ENCODE data around the gene CNGB1. TPM values are rescaled to one million over a fixed set of nuclear protein-coding genes. Genes with fewer than 3 reads are reported as not detected.
"Not testable (repeated sequence)": the region's sequence is repeated elsewhere in the genome, so short reads cannot be mapped to it uniquely, and the experiment has no call there.

Gene CNGB1
- polyA plus RNA-seq, 1 donor (not counting 4 experiments of a cell fraction or from before 2014, with no cell fraction given): 0.08 TPM

DNA sequence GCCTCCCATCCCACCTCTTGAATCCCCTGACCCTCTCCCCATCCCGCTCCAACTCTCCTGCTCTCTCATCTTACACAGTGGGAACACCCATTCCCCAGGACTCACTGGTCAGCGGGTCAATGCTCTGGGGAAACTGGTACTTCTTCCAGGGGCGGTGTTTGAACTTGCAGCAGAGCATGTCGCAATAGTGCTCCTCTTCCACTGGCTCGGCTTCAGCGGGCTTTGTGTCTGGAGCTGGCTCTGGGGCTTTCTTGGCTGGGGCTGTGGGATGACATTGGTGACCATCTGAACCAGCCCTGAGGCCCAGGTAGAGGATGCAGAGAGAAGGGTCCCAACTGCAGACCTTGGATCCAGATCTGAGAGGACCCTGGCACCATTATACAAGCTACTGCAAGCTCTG is 51.9 kb downstream of the CNGB1 start:
- no peaks in the 10 kb centered on the region for H3K9me1 ChIP-seq (ENCODE audit: control insufficient read depth, extremely low read depth, insufficient read depth, low read length)
- no peaks in the 10 kb centered on the region for H4K20me1 ChIP-seq (ENCODE audit: control insufficient read depth, extremely low read depth, insufficient read depth, low read length)
- H3K36me3 ChIP-seq (ENCODE audit: control insufficient read depth in 2 of 2, extremely low read depth in 1 of 2, insufficient read depth in 2 of 2, low read length in 2 of 2): no peaks in the 10 kb centered on the region
- no peak overlapping the region for H3K27ac ChIP-seq (ENCODE audit: control insufficient read depth, insufficient read depth, low read length)
- no peaks in the 10 kb centered on the region for H3K79me2 ChIP-seq (ENCODE audit: control insufficient read depth, insufficient read depth, low read length)
- H3K4me1 ChIP-seq (ENCODE audit: control insufficient read depth, extremely low read depth, insufficient read depth, low read length): peaks cover 30% of the 10 kb centered on the region
- no peak overlapping the region for H3K4me2 ChIP-seq (ENCODE audit: control insufficient read depth, extremely low read depth, insufficient read depth, low read depth, low read length)
- no peaks in the 10 kb centered on the region for H3K27me3 ChIP-seq (ENCODE audit: control insufficient read depth, extremely low read depth, insufficient read depth, low read length)
- no peak overlapping the region for H3K9ac ChIP-seq (ENCODE audit: control insufficient read depth, extremely low read depth, insufficient read depth, low read length)
- H3K4me3 ChIP-seq (ENCODE audit: control insufficient read depth in 2 of 3, extremely low read depth in 1 of 3, insufficient read depth in 2 of 3, low read depth in 1 of 3, low read length in 3 of 3): no peak overlapping the region
- H2AFZ ChIP-seq (ENCODE audit: control insufficient read depth, low read length): no peak overlapping the region
- H3K9me3 ChIP-seq (ENCODE audit: control insufficient read depth, low read depth, low read length): no peaks in the 10 kb centered on the region
- TF ChIP-seq EZH2 (IDR thresholded peaks at IDR 0.05; ENCODE audit: low read length): no peak
- TF ChIP-seq, protein P1, sequence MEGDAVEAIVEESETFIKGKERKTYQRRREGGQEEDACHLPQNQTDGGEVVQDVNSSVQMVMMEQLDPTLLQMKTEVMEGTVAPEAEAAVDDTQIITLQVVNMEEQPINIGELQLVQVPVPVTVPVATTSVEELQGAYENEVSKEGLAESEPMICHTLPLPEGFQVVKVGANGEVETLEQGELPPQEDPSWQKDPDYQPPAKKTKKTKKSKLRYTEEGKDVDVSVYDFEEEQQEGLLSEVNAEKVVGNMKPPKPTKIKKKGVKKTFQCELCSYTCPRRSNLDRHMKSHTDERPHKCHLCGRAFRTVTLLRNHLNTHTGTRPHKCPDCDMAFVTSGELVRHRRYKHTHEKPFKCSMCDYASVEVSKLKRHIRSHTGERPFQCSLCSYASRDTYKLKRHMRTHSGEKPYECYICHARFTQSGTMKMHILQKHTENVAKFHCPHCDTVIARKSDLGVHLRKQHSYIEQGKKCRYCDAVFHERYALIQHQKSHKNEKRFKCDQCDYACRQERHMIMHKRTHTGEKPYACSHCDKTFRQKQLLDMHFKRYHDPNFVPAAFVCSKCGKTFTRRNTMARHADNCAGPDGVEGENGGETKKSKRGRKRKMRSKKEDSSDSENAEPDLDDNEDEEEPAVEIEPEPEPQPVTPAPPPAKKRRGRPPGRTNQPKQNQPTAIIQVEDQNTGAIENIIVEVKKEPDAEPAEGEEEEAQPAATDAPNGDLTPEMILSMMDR (optimal IDR thresholded peaks at IDR 0.05 in 1 of 3, IDR thresholded peaks at IDR 0.05 in 1 of 3, conservative IDR thresholded peaks at IDR 0.05 in 1 of 3; ENCODE audit: extremely low read depth in 1 of 3, insufficient read depth in 2 of 3, low read length in 3 of 3): no peak
- FAIRE-seq (no peak), DNase-seq (ENCODE audit: low read depth, low spot score) (no peak)
- dilution Hi-C loops (cut with MboI; ENCODE audit: extremely low pct_ligation_motif_present, low sequenced_read_pairs): no loop called here

DNA sequence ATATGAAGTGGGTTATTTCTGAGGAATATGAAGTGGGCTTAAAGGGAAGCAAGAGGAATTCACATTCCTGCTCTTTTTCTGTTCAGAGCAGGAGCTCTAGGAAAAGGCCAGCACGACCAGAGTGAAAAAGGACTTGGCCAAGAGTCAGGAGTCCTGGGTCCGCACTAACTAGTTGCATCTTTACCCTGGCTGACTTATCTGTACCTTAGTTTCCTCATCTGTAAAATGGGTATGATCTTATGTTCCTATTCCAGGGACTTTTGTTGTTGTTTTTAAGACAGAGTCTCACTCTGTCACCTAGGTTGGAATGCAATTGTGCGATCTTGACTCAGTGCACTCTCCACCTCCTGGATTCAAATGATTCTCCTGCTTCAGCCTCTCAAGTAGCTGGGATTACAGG is 52.5 kb downstream of the CNGB1 start:
- FAIRE-seq: no peak
- no peak for DNase-seq (ENCODE audit: low read depth, low spot score)
- H3K4me1 ChIP-seq (ENCODE audit: control insufficient read depth, extremely low read depth, insufficient read depth, low read length): peaks cover 25% of the 10 kb centered on the region
- H4K20me1 ChIP-seq (ENCODE audit: control insufficient read depth, extremely low read depth, insufficient read depth, low read length): no peaks in the 10 kb centered on the region
- H3K79me2 ChIP-seq (ENCODE audit: control insufficient read depth, insufficient read depth, low read length): no peaks in the 10 kb centered on the region
- H2AFZ ChIP-seq (ENCODE audit: control insufficient read depth, low read length): no peak overlapping the region
- H3K4me2 ChIP-seq (ENCODE audit: control insufficient read depth, extremely low read depth, insufficient read depth, low read depth, low read length): no peak overlapping the region
- dilution Hi-C loops (cut with MboI; ENCODE audit: extremely low pct_ligation_motif_present, low sequenced_read_pairs): no loop called here
- TF ChIP-seq EZH2 (IDR thresholded peaks at IDR 0.05; ENCODE audit: low read length): no peak
- TF ChIP-seq, protein P1 (optimal IDR thresholded peaks at IDR 0.05 in 1 of 3, IDR thresholded peaks at IDR 0.05 in 1 of 3, conservative IDR thresholded peaks at IDR 0.05 in 1 of 3; ENCODE audit: extremely low read depth in 1 of 3, insufficient read depth in 2 of 3, low read length in 3 of 3): no peak
- no peaks in the 10 kb centered on the region for H3K27me3 ChIP-seq (ENCODE audit: control insufficient read depth, extremely low read depth, insufficient read depth, low read length)
- no peaks in the 10 kb centered on the region for H3K9me3 ChIP-seq (ENCODE audit: control insufficient read depth, low read depth, low read length)
- no peak overlapping the region for H3K9ac ChIP-seq (ENCODE audit: control insufficient read depth, extremely low read depth, insufficient read depth, low read length)
- no peaks in the 10 kb centered on the region for H3K36me3 ChIP-seq (ENCODE audit: control insufficient read depth in 2 of 2, extremely low read depth in 1 of 2, insufficient read depth in 2 of 2, low read length in 2 of 2)
- no peak overlapping the region for H3K4me3 ChIP-seq (ENCODE audit: control insufficient read depth in 2 of 3, extremely low read depth in 1 of 3, insufficient read depth in 2 of 3, low read depth in 1 of 3, low read length in 3 of 3)
- H3K9me1 ChIP-seq (ENCODE audit: control insufficient read depth, extremely low read depth, insufficient read depth, low read length): no peaks in the 10 kb centered on the region
- H3K27ac ChIP-seq (ENCODE audit: control insufficient read depth, insufficient read depth, low read length): no peak overlapping the region

DNA sequence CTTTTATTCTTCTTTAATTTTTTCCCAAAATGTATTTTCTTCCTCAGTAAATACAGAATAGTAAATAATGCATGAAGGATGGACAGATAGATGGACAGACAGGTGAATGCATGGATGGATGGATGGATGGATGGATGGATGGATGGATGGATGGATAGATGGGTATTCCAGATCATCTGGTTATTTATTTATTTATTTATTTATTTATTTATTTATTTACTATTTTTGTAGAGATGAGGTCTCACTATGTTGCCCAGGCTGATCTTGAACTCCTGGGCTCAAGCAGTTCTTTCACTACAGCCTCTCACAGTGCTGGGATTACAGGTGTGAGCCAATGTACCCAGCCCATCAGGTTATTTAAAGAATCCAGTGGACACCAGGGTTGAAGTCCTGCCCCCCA is 53.0 kb downstream of the CNGB1 start:
- FAIRE-seq; H3K27ac ChIP-seq (ENCODE audit: control insufficient read depth, insufficient read depth, low read length); dilution Hi-C loops (cut with MboI; ENCODE audit: extremely low pct_ligation_motif_present, low sequenced_read_pairs): not testable (repeated sequence)

DNA sequence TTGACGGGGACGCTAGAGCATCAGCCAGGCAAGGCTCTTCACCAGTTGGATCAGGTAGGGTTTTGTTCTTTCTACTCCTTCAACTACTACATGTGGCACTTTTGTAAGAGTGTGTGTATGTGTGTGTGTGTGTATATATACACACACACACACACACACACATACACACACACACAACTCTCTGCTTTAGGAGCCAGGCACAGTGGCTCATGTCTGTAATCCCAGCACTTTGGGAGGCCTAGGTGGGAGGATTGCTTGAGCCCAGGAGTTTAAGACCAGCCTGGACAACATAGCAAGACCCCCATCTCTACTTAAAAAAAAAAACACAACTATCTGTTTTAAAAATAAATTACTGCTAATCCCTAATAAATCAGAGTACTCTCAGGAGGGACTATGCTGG is 53.4 kb downstream of the CNGB1 start:
- peak overlapping the region; percentile 36 for H3K4me2 ChIP-seq (ENCODE audit: control insufficient read depth, extremely low read depth, insufficient read depth, low read depth, low read length)
- H3K27me3 ChIP-seq (ENCODE audit: control insufficient read depth, extremely low read depth, insufficient read depth, low read length); H3K36me3 ChIP-seq (ENCODE audit: control insufficient read depth in 2 of 2, extremely low read depth in 1 of 2, insufficient read depth in 2 of 2, low read length in 2 of 2); H3K9me3 ChIP-seq (ENCODE audit: control insufficient read depth, low read depth, low read length); dilution Hi-C loops (cut with MboI; ENCODE audit: extremely low pct_ligation_motif_present, low sequenced_read_pairs); FAIRE-seq; H3K9me1 ChIP-seq (ENCODE audit: control insufficient read depth, extremely low read depth, insufficient read depth, low read length); H3K9ac ChIP-seq (ENCODE audit: control insufficient read depth, extremely low read depth, insufficient read depth, low read length); H3K4me3 ChIP-seq (ENCODE audit: control insufficient read depth in 2 of 3, extremely low read depth in 1 of 3, insufficient read depth in 2 of 3, low read depth in 1 of 3, low read length in 3 of 3); DNase-seq (ENCODE audit: low read depth, low spot score); H4K20me1 ChIP-seq (ENCODE audit: control insufficient read depth, extremely low read depth, insufficient read depth, low read length); H3K79me2 ChIP-seq (ENCODE audit: control insufficient read depth, insufficient read depth, low read length): not testable (repeated sequence)
- H3K27ac ChIP-seq (ENCODE audit: control insufficient read depth, insufficient read depth, low read length): peak overlapping the region; percentile 5
- H2AFZ ChIP-seq (ENCODE audit: control insufficient read depth, low read length): peak overlapping the region; percentile 50
- peaks cover 24% of the 10 kb centered on the region for H3K4me1 ChIP-seq (ENCODE audit: control insufficient read depth, extremely low read depth, insufficient read depth, low read length)

More for the DNA sequence above, 53.0 kb downstream of the CNGB1 start:
- not testable (repeated sequence) for H4K20me1 ChIP-seq (ENCODE audit: control insufficient read depth, extremely low read depth, insufficient read depth, low read length); H3K4me2 ChIP-seq (ENCODE audit: control insufficient read depth, extremely low read depth, insufficient read depth, low read depth, low read length); DNase-seq (ENCODE audit: low read depth, low spot score); H3K9me3 ChIP-seq (ENCODE audit: control insufficient read depth, low read depth, low read length); H3K9me1 ChIP-seq (ENCODE audit: control insufficient read depth, extremely low read depth, insufficient read depth, low read length); H2AFZ ChIP-seq (ENCODE audit: control insufficient read depth, low read length); H3K9ac ChIP-seq (ENCODE audit: control insufficient read depth, extremely low read depth, insufficient read depth, low read length); H3K36me3 ChIP-seq (ENCODE audit: control insufficient read depth in 2 of 2, extremely low read depth in 1 of 2, insufficient read depth in 2 of 2, low read length in 2 of 2); H3K79me2 ChIP-seq (ENCODE audit: control insufficient read depth, insufficient read depth, low read length); H3K27me3 ChIP-seq (ENCODE audit: control insufficient read depth, extremely low read depth, insufficient read depth, low read length); H3K4me3 ChIP-seq (ENCODE audit: control insufficient read depth in 2 of 3, extremely low read depth in 1 of 3, insufficient read depth in 2 of 3, low read depth in 1 of 3, low read length in 3 of 3)
- H3K4me1 ChIP-seq (ENCODE audit: control insufficient read depth, extremely low read depth, insufficient read depth, low read length): peaks cover 24% of the 10 kb centered on the region

Data from keratinocyte (primary cell).